Measurements from ENCODE around the gene MEOX2. TPM values are rescaled to one million over a fixed set of nuclear protein-coding genes. Genes with fewer than 3 reads are reported as not detected.

Gene MEOX2
- total and polyA plus RNA-seq, 2 of the 13 experiments (the other 11 are each of a cell fraction or from before 2014, with no cell fraction given): not detected

GRCh38 chr7:15618275-15618674 lies 68.2 kb downstream of the MEOX2 start:
- Histone ChIP-seq H3K27me3 (ENCODE audit: control insufficient read depth in 1 of 2, insufficient read depth in 2 of 2, low read length in 2 of 2) (no peaks in the 10 kb centered on the region), H3K79me2 (ENCODE audit: insufficient read depth, low read length) (no peaks in the 10 kb centered on the region), H3K4me3 (replicated peaks in 1 of 3; ENCODE audit: insufficient read depth in 1 of 3, low read depth in 2 of 3, low read length in 3 of 3) (no peak overlapping the region), H3K4me2 (ENCODE audit: low read depth, low read length) (no peak overlapping the region), H3K36me3 (replicated peaks in 1 of 2; ENCODE audit: control insufficient read depth in 1 of 2, insufficient read depth in 2 of 2, low read length in 2 of 2) (no peaks in the 10 kb centered on the region), H3K4me1 (ENCODE audit: insufficient read depth, low read length) (no peaks in the 10 kb centered on the region), H4K20me1 (ENCODE audit: insufficient read depth, low read length) (no peaks in the 10 kb centered on the region), H3K9ac (ENCODE audit: insufficient read depth, low read depth, low read length) (no peak overlapping the region), H3K27ac (ENCODE audit: extremely low read length, insufficient read depth, low read length) (no peak overlapping the region), H3K9me3 (ENCODE audit: low read length) (peaks cover 29% of the 10 kb centered on the region), H2AFZ (ENCODE audit: low read length) (no peak overlapping the region)
- TF ChIP-seq RBFOX2 (IDR thresholded peaks at IDR 0.05; ENCODE audit: low read depth, low read length): no peak
- TF ChIP-seq MNT (IDR thresholded peaks at IDR 0.05): no peak
- no peak for TF ChIP-seq AHDC1 (CRISPR knock-in tag; IDR thresholded peaks at IDR 0.05; ENCODE audit: borderline replicate concordance)
- TF ChIP-seq ZNF7 (CRISPR knock-in tag; IDR thresholded peaks at IDR 0.05): no peak
- no peak for TF ChIP-seq FOXO1 (CRISPR knock-in tag; IDR thresholded peaks at IDR 0.05)
- no peak for TF ChIP-seq ZNF704 (CRISPR knock-in tag; IDR thresholded peaks at IDR 0.05; ENCODE audit: borderline replicate concordance)
- TF ChIP-seq ZEB1 (IDR thresholded peaks at IDR 0.05; ENCODE audit: insufficient replicate concordance, low read depth): no peak
- TF ChIP-seq ZBTB7B (CRISPR knock-in tag; IDR thresholded peaks at IDR 0.05): no peak
- TF ChIP-seq E2F5 (CRISPR knock-in tag; conservative IDR thresholded peaks at IDR 0.05): no peak
- 43% methylated on average over 2 of the region's 2 CpGs for WGBS (ENCODE audit: low lambda C conversion rate)
- ATAC-seq: no peak
- DNase-seq (ENCODE audit: low spot score): no peak
- ChIA-PET POLR2A (no interaction called here), CTCF (ENCODE audit: low intra/inter-chr PET ratio, low total read pairs) (no interaction called here)
- no TSS peak for BruUV-seq (replicated peaks)
- in situ Hi-C loops (cut with HindIII; ENCODE audit: extremely low pct_ligation_motif_present, low pct_unique_long_range_greater_than_20kb) (no loop called here), intact Hi-C loops (cut with micrococcal nuclease; ENCODE audit: unreplicated experiment) (no loop called here)
- FAIRE-seq: no peak
